Stomach (tissue), 9 donors: ENCODE data around the gene ITPKB. TPM values are rescaled to one million over a fixed set of nuclear protein-coding genes. Genes with fewer than 3 reads are reported as not detected.

Experiments used
- DNase-seq, 2 donors: peaks; one replicate each; pipeline versions ENCODE4 v3.0.0 to v3.0.0-alpha.2; 2013 to 2019
- H3K27ac ChIP-seq, 5 donors: fragments of 200-600 bp in 4 of 5; sonication (generic) in 4 of 5; one replicate each; pipeline ENCODE4 v1.5.1; 2013 to 2019; ENCODE audit warnings: mild to moderate bottlenecking in 1 of 5, moderate library complexity in 1 of 5
- H3K27me3 ChIP-seq, 3 donors: fragments of 200-600 bp; sonication (generic); one replicate each; pipeline ENCODE4 v1.5.1; 2017 to 2019; ENCODE audit warnings: mixed run types in 1 of 3
- H3K36me3 ChIP-seq, 4 donors: fragments of 200-600 bp; sonication (generic); 1 replicate in 3 of 4; 2 replicates in 1 of 4; pipeline ENCODE4 v1.5.1; 2016 to 2019
- H3K4me1 ChIP-seq, 4 donors: fragments of 200-600 bp; sonication (generic); one replicate each; pipeline ENCODE4 v1.5.1; 2016 to 2019
- H3K4me3 ChIP-seq, 4 donors: fragments of 200-600 bp; sonication (generic) in 3 of 4; one replicate each; pipeline ENCODE4 v1.5.1; 2016 to 2019; ENCODE audit warnings: mild to moderate bottlenecking in 1 of 4
- H3K9me3 ChIP-seq, 4 donors: fragments of 200-600 bp; sonication (generic); one replicate each; pipeline ENCODE4 v1.5.1; 2016 to 2019
- EP300 ChIP-seq: sonication (generic); formaldehyde crosslinking; IDR thresholded peaks from one replicate; pipeline ENCODE4 v1.6.1; 2017; ENCODE audit warnings: antibody characterized with exemption
- POLR2A ChIP-seq, 4 donors: fragments of 450-650 bp; IDR thresholded peaks; one replicate each; pipeline ENCODE4 v1.6.1; 2016; ENCODE audit warnings: antibody characterized with exemption in 4 of 4, control low read depth in 2 of 4, mild to moderate bottlenecking in 1 of 4, moderate library complexity in 1 of 4
- POLR2AphosphoS5 ChIP-seq, 3 donors: sonication (generic); formaldehyde crosslinking; IDR thresholded peaks; one replicate each; pipeline ENCODE4 v1.6.1; 2016; ENCODE audit warnings: antibody characterized with exemption in 3 of 3
- WGBS, 5 donors: extraction: QIAGEN DNeasy Blood & Tissue Kit in 3 of 5; methylation state at CpG; one replicate each; pipeline versions ENCODE4 v1.1.5 to v1.1.7; 2013 to 2018; 5-methylcytosine and 5-hydroxymethylcytosine counted together
- intact Hi-C: fragments of 100-400 bp; cut with DNase I; formaldehyde crosslinking; loops from one replicate; pipeline ENCODE4 v1.15.1; 2023; ENCODE audit warnings: low total_unique reads
- polyA plus RNA-seq, 3 donors: library from polyadenylated mRNA; stranded (reverse); fragments of 200-250 nt; gene quantifications; one replicate each; pipeline ENCODE4 v1.2.3, GENCODE V29; 2013
- total RNA-seq, 5 donors: library from RNA; depleted of rRNA; stranded (reverse); fragments of >200 nt; gene quantifications; one replicate each; pipeline versions ENCODE4 v1.1.0 to v1.2.3, GENCODE V29; 2014 to 2016
- TF ChIP-seq, protein P1 (sequence below), 7 experiments: fragments of 450-650 bp in 4 of 7; fragments of 200-600 bp in 3 of 7; sonication (generic) in 3 of 7; IDR thresholded peaks; one replicate each; pipeline ENCODE4 v1.5.1; 2016 to 2019; ENCODE audit warnings: antibody characterized with exemption in 7 of 7, control low read depth in 2 of 7, mild to moderate bottlenecking in 1 of 7
- donor health status: healthy with polysubstance abuse.
- donor health status: Bipolar disorder and iron deficiency.
- donor health status: healthy.

The ITPKB gene
- total and polyA plus RNA-seq, 8 donors, result 3.8 to 38.8 (median 19.1) TPM

- intact Hi-C loops, result no loop called here
- no peak overlapping the region for H3K4me3 ChIP-seq
- H3K4me1 ChIP-seq, result peaks cover under 1 to 13% (median 8%) of the 10 kb centered on the region in 4 donors
- peaks cover 0 to 8% (median 0%) of the 10 kb centered on the region in 4 donors for H3K9me3 ChIP-seq
- H3K27ac ChIP-seq, result no peak overlapping the region
- DNase-seq, result no peak
- TF ChIP-seq POLR2A (IDR thresholded peaks at IDR 0.05) (no peak), EP300 (no peak), POLR2AphosphoS5 (IDR thresholded peaks at IDR 0.05) (no peak)
- TF ChIP-seq, protein P1, sequence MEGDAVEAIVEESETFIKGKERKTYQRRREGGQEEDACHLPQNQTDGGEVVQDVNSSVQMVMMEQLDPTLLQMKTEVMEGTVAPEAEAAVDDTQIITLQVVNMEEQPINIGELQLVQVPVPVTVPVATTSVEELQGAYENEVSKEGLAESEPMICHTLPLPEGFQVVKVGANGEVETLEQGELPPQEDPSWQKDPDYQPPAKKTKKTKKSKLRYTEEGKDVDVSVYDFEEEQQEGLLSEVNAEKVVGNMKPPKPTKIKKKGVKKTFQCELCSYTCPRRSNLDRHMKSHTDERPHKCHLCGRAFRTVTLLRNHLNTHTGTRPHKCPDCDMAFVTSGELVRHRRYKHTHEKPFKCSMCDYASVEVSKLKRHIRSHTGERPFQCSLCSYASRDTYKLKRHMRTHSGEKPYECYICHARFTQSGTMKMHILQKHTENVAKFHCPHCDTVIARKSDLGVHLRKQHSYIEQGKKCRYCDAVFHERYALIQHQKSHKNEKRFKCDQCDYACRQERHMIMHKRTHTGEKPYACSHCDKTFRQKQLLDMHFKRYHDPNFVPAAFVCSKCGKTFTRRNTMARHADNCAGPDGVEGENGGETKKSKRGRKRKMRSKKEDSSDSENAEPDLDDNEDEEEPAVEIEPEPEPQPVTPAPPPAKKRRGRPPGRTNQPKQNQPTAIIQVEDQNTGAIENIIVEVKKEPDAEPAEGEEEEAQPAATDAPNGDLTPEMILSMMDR (IDR thresholded peaks at IDR 0.05), result no peak
- H3K36me3 ChIP-seq, result no peaks in the 10 kb centered on the region
- WGBS, 5 donors, result 73 to 97% (median 84%) methylated on average over 1 to 2 of the region's 2 CpGs
- H3K27me3 ChIP-seq, result no peaks in the 10 kb centered on the region
These were observed 140.6 kb downstream of the ITPKB start for GRCh38 chr1:226598455-226598849.

DNA sequence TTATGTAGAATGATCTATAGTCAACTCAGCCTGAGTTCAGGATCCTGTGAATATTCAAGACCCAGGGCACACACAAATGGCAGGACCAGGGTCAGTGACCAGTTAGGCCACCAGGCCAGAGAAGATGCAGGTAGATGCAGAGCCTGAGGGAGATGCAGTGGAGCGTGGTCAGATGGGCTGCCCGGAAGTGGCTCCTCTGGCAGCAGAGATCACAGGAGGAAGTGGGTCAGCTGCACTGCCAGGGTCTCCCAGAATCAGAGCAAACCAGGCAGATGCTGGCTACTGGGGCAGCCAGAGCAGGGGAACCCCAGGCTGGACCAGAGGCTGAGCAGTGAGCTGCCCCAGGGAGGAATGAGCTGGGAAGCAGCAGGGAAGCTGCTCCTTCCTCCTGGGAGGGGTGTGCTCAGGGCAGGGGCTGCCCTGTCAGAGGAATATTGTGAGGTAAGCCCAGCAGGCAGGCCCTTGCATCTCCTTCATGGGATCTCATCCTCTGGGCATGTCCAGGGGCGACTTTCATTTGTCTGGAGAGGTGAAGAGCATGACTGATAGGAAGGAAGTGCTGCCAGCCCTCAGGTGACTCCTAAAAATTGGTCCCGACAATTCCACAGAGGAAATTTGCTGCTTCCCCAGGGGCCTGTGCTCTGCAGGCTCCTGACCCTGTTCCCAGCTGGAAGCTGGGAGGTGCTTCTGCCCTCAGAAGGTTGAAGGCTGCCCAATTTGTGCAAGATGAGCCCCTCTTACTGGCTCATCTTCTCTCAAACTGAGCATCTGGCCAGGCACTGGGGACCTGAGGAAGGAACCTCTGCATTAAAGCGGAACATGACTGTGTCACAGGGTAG, 141.2 kb downstream of the ITPKB start:
- Histone ChIP-seq H3K4me1 (peaks cover 0 to 7% (median 3%) of the 10 kb centered on the region in 4 donors), H3K9me3 (peaks cover 0 to 8% (median 0%) of the 10 kb centered on the region in 4 donors), H3K4me3 (no peak overlapping the region), H3K27me3 (no peaks in the 10 kb centered on the region), H3K27ac (no peak overlapping the region), H3K36me3 (no peaks in the 10 kb centered on the region)
- TF ChIP-seq POLR2AphosphoS5 (IDR thresholded peaks at IDR 0.05) (no peak), EP300 (no peak), POLR2A (IDR thresholded peaks at IDR 0.05) (no peak)
- TF ChIP-seq, protein P1 (IDR thresholded peaks at IDR 0.05), result no peak
- DNase-seq, result no peak
- WGBS, 5 donors, result 72 to 85% (median 82%) methylated on average over 5 of the region's 5 CpGs
- intact Hi-C loops, result no loop called here

DNA sequence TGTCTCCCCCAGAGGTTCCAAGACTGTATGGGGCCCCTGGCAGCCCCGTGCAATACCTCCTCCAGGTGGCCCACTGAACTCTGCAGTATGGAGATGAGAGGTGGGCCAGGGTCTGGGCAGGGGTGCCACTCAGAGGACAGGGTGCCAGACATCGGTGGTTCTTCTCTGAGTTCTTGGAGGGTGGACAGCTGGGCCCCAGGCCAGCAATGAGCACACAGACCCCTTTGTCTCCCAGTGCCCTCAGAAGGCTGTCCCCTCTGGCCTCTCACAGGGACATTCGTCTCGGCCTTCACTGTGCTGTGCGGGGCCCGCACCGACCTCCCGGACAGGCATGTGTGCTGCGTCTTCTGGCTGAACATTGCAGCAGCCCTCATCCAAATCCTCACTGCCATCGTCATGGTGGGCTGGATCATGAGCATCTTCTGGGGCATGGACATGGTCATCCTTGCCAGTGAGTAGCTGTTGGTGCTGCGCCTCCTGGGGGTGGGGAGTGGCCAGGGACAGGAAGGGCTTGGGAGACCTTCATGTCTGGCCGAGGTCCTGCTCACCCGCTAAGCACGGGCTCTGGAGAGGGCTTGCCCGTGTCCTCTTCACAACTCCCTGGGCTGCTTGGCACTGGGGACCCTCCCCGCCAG, 142.4 kb downstream of the ITPKB start:
- WGBS, 5 donors, result 75 to 90% (median 81%) methylated on average over 8 to 16 of the region's 16 CpGs
- intact Hi-C loops, result no loop called here
- Histone ChIP-seq H3K27ac (no peak overlapping the region), H3K27me3 (no peaks in the 10 kb centered on the region), H3K36me3 (no peaks in the 10 kb centered on the region), H3K4me3 (no peak overlapping the region), H3K9me3 (peaks cover 0 to 8% (median 0%) of the 10 kb centered on the region in 4 donors), H3K4me1 (no peaks in the 10 kb centered on the region)
- no peak for DNase-seq
- TF ChIP-seq, protein P1 (IDR thresholded peaks at IDR 0.05), result no peak
- no peak for TF ChIP-seq EP300
- no peak for TF ChIP-seq POLR2AphosphoS5 (IDR thresholded peaks at IDR 0.05)
- TF ChIP-seq POLR2A (IDR thresholded peaks at IDR 0.05), result no peak

DNA sequence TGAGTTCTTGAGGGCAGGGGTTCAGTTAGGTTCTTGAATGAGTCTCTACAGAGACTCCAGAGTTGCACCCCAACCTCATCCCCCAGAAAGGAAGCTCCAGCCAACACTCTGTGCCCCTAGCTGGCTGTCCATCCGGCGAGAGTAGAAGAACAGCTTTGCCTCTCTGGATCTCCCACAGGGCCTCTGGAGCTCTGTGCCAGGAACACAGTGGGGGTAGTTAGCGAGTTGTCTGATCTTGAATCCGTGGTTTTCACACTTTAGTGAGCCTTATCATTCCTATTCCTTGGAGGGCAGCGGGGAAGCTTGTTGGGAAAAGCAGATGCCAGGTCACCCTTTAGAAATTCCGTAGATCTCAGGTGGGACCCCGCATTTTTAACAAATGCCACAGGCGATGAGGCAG, 145.5 kb downstream of the ITPKB start:
- H3K36me3 ChIP-seq, result no peaks in the 10 kb centered on the region
- no peaks in the 10 kb centered on the region for H3K27me3 ChIP-seq
- H3K4me1 ChIP-seq, result no peaks in the 10 kb centered on the region
- no peak for TF ChIP-seq POLR2A (IDR thresholded peaks at IDR 0.05)
- TF ChIP-seq POLR2AphosphoS5 (IDR thresholded peaks at IDR 0.05), result no peak
- no peak for TF ChIP-seq EP300
- TF ChIP-seq, protein P1 (IDR thresholded peaks at IDR 0.05), result no peak
- H3K4me3 ChIP-seq, result no peak overlapping the region
- H3K27ac ChIP-seq, result no peak overlapping the region
- H3K9me3 ChIP-seq, result peaks cover 0 to 8% (median 0%) of the 10 kb centered on the region in 4 donors
- WGBS, 5 donors, result 74 to 82% (median 77%) methylated on average over 7 to 8 of the region's 8 CpGs
- intact Hi-C loops, result no loop called here
- no peak for DNase-seq
